ENCODE measurements around the gene JUP.
"Not testable (repeated sequence)": the region's sequence is repeated elsewhere in the genome, so short reads cannot be mapped to it uniquely, and the experiment has no call there.

Gene JUP

DNA sequence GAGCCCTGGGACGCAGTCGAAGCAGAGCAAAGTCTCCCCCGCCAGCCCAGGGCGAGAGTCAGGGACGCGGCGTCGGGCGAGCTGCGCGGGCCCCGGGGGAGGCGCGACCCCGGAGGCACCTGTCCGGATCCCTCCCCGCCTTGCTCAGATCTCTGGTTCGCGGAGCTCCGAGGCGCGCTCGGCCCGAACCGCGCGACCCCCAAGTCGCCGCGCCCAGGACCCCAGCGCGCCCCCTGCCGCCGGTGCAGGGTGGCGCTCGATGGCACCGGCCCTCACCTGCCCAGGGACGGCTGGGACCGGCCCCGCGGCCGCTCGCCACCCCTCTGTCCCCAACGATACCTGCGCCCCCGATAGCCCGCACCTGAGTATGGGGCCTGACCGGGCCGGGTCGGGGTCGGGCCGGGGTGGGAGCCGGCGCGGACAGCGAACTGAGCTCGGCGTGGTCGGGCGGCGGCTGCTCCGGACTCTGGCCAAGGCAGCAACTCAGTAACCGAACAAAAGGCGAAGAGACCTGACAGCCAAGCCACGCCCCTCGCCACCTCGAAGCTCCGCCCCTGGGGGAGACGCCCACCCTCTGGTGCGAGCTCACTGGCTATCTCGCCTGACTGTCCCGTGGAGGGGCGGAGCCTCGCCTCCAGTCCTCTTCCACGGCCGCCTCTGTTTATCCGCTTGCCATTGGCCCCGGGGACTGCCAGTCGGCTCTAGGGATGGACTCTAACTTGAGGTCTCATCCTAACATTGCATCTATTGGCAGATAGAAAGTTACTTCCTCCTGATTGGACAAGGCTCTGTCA, at the start of gene JUP:
TSS of gene JUP (minus strand) at position 485 of the 794 bp plus-strand sequence. CDS start 14,857 bp downstream, outside the sequence.
- DNase-seq, result peak; percentile 99

DNA sequence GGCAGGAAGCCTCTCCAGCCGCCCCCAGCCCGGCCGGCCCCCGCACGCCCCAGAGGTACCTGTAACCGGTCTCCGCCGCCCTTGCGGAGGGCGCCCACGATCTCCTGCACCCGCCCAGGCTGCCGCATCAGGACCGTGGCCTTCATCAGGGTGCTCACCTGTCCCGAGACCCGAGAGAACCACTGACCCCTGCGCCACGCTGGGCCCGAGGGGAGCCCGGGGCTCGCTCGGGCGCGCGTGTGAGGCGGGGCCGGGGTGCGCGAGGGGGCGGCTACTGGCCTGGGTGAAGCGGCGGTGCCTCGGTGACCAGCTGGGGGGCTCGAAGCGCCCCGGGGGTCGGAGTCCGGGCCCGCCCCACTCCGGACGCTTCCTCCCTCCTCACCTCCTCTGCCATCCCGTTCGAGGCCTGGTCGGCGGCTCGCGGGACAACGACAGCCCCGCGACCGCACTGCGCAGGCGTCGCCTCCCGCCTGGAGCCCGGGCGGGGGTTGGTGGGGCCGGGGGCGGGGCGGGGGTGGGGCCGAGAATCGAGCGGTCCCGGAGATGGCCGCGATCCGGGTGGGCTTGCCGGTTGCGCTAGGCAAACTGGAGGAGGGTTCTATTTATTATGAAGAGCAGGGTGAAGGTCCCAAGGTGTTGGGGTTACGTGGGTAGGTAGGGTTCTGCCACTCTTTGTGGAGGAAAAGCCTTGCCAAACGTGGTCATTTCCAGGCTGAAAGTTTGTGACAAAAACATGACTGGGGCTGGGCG, 49.5 kb upstream of the JUP start, which contains the start of gene NT5C3B:
TSS of gene NT5C3B (minus strand) at position 433 of the 750 bp plus-strand sequence. CDS start at position 394, 39 bp downstream.
- peak; percentile 64 for DNase-seq

DNA sequence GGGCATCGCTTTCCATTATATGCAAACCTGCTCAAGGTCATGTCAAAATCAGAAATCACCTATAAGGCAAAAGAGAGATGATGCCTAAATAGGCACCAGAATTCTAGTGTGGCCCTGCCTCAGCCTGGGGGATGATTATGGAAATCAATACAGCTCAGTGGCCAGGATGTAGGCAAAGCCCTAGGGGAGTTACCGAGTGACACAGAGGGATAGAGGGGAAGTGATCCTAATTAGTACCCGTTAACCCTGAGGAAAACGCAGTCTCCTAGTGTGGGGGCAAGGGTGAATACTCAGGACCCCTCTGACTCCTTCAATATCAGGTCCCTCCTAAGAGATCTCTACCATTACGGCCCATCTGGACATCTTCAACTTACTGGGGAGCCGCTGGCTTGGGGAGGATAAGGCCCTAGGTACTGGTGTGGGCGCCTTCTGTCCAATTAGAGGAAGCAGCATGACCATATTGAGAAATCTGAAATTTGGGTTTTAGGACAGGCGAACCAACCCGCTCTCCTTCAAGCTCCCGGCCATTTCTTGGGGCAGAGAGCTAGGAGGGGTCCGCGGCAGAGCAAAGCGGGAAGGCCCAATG, 48.8 kb upstream of the JUP start:
- no peak for DNase-seq

DNA sequence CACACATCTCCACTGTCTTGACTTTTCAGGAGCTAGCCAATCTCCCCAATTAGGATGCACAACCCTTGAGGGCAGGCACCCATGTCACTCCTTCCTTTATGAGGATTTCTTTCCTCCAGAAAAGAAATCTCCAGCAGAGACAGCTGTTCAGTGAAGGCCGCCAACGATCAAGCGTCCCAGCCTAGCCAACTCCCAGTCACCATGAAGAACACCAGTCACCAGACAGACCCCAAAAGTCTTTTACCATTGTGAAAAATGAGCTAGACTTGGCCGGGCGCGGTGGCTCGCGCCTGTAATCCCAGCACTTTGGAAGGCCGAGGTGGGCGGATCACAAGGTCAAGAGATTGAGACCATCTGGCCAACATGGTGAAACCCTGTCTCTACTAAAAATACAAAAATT, 43.5 kb upstream of the JUP start:
- DNase-seq, result not testable (repeated sequence)

DNA sequence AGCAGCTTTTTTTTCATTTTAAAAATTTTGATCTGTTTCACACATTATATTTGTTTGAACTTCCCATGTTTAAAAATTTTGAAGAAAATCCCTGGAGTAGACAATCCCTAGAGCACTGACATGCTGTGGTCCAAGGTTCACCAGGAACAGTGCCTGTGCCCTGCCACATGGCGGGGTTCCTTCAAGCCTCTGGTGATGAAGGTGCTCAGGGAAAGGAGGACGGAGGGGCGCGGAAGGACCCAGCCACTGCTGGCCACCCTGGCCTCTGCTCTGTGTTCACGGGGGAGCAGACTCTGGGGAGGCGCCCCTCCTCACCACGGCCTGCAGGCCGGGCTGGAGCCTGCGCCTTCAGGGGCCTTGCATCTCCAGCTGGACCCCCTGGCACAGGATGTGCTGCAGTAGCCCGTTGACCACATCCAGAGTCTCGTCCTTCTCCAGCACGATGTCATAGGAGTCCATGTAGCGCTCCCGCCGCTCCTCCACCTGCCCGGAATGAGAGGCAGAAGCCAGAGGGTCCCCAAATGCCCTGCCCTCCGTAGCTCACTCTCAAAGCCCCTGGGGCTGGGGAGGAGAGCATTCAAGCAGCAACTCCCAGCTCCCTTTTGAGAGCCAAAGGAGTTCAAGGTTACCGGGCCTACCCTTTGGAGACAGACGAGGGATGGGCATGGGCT, 38.8 kb upstream of the JUP start:
- no peak for DNase-seq

DNA sequence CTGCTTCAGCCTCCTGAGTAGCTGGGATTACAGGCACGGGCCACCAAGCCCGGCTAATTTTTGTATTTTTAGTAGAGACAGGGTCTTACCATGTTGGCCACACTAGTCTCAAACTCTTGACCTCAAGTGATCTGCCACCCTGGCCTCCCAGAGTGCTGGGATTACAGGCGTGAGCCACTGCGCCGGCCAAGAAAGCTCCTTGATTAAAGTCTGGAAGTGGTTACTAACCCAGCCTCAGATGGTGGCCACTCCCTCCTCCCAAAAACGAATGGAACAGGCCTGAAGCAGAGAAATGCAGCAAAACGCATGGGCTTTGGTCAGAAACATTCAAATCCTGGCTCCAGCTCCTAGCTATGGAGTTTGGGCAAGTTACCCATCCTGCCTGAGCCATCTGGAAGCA, 37.6 kb upstream of the JUP start:
- no peak for DNase-seq

DNA sequence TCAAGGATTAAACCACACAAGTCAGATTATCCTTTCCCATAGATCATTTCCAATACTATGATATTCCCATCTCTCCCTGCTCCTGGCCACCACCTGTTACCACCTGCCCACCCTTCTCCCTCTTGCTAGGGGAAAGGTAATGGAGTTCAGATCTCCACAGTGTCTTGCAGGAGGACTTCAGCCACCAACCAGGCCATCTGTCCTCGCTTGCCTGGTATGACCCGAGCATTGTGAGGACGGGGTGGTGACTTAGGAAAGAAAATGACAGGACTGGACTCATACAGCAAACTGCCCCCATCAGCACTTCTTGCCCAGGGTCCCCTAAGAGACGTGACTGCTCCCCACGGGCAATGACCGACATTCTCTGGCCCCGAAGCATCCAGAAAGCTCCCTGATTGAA, 37.1 kb upstream of the JUP start:
- no peak for DNase-seq

DNA sequence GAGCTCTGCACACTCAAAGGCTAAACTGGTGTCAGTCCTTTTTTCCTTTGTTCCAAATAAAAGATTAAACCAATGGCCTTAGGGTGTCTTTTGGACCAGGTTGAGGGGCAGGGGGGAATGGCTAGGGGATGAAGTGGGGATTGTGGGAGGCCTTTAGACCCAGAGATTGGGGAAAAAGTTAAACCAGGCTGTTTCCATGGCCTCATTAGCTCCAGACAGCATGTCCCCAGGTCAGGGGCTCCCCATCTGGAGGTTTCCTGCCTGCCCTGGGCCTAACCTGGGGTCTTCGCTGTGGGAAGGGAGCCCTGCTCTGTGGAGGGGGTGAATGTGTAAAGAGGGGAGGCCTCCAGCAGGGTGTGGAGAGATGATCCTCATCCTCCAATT, 36.6 kb upstream of the JUP start:
- no peak for DNase-seq

DNA sequence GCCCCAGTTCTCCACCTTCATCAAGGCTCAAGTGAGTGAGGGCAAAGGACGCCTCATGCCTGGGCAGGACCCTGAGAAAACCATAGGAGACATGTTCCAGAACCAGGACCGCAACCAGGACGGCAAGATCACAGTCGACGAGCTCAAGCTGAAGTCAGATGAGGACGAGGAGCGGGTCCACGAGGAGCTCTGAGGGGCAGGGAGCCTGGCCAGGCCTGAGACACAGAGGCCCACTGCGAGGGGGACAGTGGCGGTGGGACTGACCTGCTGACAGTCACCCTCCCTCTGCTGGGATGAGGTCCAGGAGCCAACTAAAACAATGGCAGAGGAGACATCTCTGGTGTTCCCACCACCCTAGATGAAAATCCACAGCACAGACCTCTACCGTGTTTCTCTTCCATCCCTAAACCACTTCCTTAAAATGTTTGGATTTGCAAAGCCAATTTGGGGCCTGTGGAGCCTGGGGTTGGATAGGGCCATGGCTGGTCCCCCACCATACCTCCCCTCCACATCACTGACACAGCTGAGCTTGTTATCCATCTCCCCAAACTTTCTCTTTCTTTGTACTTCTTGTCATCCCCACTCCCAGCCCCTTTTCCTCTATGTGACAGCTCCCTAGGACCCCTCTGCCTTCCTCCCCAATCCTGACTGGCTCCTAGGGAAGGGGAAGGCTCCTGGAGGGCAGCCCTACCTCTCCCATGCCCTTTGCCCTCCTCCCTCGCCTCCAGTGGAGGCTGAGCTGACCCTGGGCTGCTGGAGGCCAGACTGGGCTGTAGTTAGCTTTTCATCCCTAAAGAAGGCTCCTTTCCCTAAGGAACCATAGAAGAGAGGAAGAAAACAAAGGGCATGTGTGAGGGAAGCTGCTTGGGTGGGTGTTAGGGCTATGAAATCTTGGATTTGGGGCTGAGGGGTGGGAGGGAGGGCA, 36.0 kb upstream of the JUP start:
- no peak for DNase-seq

DNA sequence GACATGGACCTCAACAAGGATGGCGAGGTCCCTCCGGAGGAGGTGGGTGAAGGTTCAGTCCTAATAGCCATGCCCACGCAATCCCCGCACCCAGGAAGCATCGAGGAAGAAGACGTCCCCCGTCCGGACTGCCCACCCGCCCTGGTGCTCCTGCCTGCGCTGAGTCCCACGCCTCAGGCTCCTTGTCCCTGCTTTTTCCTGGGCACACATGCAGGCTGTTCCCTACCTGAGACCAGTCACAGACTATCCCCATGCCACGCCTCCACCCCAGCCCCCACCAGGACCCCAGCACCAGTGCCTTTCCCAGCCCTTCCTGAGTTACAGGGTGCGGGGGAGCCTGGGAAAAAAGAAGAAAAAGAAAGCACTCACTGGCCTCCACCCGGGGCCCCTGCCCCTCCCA, 35.3 kb upstream of the JUP start:
- DNase-seq, result no peak

DNA sequence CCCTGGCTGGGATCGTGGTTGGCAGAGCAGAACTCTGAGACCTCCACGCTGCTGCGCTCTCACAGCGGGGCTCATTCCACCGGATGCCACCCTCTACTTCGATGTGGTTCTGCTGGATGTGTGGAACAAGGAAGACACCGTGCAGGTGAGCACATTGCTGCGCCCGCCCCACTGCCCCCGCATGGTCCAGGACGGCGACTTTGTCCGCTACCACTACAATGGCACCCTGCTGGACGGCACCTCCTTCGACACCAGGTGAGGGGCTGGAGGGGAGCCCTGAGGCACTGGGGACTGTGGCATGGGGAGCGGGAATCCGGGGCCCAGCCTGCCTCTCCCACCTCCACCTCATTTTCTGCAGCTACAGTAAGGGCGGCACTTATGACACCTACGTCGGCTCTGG, 31.5 kb upstream of the JUP start:
- DNase-seq, result no peak

DNA sequence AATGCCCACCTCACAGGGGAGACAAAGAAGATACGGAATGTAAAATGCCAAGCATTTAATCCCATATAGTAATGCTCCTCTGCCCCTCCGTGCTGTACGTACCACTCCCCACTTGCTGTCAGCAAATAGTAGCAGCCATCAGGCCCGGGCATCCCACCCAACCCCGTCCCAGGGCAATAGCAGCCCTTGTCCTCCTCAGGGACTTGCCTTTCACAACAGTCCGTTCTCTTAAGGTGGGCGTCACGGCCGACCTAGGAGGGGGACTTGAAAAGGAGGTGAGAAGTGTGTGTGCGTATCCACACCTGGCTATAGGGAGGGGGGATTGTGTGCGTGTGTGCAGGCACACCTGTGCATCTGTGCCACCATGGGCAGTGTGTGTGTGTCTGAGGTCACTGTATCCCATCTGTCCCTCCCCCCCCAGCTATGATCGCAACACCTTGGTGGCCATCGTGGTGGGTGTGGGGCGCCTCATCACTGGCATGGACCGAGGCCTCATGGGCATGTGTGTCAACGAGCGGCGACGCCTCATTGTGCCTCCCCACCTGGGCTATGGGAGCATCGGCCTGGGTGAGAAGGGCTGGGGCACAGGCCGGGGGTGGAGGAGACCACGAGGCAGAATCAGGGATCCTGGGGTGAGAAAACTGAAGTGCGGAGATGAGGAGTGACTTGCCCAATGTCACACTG, 30.3 kb upstream of the JUP start:
- DNase-seq, result no peak

DNA sequence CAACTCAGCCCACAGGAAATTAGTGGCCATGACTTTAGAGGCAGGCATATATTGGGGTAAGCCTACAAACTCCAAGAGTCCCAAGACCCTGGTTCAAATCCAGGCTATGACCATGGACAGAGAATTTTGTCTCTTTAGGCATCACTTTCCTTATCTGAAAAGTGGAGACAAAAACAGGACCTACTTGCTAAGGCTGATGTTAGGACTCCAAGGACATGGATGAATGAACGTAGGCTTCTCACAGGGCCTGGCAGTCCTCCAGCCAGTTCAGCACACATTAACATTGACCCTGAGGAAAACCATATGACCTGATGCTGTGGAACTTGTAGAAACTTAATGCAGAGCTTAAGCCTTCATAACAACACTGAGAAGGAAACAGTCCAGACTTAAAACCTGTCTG, 27.7 kb upstream of the JUP start:
- DNase-seq, result no peak

DNA sequence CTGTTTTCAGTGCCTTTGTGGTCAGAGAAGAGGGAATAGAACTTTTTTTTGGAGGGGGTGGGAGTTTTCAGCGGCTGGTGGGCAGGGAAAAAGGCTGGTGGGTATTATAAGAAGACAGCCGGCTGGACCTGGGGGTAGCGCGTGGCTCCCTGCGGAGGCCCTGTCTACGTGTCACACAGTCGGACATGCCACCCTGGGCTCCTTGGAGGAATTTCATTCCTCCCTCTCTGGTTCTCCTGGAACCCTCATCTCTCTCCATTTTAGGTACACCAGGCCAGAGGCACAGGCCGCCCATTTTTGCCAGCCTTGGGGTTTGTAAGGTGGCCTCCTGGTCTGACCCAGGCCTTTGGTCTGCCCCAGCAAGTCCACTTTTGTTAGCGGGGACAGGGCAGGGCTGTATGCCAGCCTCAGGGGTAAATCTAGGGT, 27.2 kb upstream of the JUP start:
- DNase-seq, result no peak

DNA sequence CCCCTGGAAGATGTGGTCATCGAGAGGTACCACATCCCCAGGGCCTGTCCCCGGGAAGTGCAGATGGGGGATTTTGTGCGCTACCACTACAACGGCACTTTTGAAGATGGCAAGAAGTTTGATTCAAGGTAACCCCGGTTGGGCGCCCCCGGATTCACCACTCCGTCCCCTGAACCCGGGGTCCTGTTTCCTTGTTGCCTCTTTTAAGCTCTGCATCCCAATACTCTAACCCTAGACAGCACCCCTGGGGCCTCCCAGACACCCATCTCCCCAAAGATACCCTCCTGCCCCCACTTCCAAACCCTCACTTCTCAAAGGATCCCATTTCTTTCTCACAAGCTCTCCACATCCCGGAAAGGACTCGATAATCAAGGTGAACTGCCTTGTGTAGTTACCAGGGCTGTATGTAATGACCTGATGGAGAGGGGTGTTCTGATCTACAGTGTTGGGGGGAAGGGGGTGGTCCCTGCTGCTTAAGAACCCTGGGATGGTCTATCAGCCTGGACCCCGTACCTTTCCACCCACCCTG, 26.7 kb upstream of the JUP start:
- DNase-seq, result no peak

DNA sequence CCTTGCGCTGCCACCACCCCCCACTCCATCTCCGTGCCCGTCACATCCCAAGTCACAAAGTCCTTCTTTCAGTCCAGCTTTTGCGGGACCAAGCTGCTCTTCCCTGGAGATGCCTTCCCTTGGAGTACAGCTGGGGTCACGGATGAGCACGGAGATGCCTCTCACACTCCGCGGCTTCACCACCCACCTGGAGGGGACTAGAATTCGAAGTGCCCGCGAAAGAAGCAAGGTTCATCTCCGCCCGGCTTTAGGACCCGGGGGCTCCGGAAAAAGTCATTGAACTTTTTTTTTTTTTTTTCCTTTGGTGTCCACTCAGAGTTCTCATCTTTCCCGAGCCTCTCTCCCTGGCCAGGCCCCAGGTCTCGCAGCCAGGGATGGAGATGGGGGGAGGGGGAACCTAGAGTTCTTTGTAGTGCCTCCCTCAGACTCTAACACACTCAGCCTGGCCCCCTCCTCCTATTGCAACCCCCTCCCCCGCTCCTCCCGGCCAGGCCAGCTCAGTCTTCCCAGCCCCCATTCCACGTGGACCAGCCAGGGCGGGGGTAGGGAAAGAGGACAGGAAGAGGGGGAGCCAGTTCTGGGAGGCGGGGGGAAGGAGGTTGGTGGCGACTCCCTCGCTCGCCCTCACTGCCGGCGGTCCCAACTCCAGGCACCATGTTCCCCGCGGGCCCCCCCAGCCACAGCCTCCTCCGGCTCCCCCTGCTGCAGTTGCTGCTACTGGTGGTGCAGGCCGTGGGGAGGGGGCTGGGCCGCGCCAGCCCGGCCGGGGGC, 26.1 kb upstream of the JUP start, which contains the start of gene FKBP10:
TSS of gene FKBP10 (plus strand) at position 624 of the 771 bp plus-strand sequence. CDS start at position 655, 31 bp downstream.
- DNase-seq, result peak; percentile 73

DNA sequence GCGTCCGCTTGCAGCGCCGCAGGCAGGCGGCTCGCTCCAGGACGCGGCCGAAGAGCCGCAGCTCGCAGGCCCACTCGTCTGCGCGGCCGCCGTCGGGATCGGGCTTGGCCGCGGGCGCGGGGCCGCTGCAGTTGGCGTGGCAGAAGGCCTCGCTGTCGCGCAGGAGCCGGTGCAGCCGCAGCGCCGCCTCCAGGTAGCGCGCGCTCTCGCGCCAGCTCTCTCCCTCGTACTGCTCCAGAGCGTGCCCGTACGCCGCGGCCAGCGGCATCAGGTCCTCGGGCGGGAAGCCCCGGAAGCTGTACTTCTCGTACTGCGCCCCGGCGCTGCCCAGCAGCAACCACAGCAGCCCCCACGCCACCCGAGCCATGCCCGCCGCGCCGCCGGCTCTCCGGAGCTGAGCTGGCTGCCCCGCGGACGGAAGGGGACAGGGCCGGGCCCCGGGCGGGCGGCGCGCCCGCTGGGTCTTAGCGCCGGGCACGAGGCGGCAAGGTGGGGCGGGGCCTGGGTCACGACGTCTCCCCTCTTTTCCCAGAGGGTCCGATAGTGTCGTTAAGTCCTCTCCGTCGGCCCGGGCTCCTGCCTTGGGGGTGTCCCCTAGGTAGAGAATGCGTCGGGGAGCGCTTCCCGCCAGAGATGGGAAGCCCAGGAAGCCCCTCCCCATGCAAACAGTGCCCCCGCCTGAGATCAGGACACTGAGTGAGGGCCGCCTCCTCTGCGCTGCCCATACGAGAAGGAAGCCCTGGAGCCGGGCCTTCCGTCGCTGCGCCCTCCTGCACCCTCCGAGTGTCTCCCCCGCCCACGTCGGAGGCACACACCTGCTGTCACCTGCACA, 25.3 kb upstream of the JUP start, which contains the start of gene P3H4:
TSS of gene P3H4 (minus strand) at position 401 of the 832 bp plus-strand sequence. CDS start at position 367, 34 bp downstream.
- DNase-seq, result peak; percentile 87

DNA sequence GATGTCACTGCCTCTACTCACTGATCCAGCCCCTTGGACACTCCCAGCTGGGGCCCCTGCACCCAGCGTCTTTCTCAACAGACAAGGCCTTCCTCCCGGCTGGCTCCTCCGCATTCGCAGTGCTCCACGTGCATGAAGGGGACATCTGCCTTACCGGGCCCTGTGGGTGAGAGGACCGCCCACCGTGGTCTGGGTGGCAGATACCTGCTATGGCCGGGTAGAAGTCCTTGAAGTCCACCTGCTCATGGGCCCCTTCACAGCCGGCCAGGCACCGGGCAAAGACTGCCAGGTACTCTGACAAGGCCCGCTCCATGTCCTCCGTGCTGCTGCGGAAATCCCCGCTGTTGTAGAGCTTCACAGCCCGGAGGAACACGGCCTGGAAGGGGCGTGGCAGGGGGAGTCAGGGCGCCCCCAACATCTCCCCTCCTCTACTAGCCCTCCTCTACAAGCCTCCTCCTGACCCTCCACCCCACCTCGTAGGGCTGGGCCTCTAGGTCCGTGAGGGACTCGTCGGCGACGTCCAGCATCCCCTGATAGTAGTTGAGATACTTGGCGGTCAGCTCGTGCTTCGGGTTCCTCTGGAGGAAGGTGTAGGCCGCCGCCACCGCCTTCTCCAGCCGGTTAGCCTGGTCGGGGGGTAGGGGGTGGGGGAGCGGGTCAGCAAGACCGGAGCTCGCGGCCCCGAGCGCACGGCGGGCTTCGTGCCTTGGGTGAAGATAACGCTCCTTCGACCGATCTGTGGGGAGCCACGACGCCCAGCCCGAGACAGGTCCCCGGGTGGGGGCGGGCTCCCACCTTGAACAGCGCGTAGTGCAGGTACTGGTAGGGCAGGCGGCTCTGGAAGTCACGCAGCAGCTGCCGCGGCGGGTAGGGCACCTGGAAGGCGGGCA, 24.4 kb upstream of the JUP start:
- DNase-seq, result peak; percentile 37

All from RPMI8226 (cell line).